IMR-90 (cell line): Measurements from ENCODE around the gene ST3GAL4. TPM values are rescaled to one million over a fixed set of nuclear protein-coding genes. Genes with fewer than 3 reads are reported as not detected.

Experiments
- ATAC-seq: fragments of 200-7000 bp; cut with Tn5 transposase; 2 replicates; pipeline ENCODE4 v1.9.1; 2020; ENCODE audit warnings: low read depth, mild to moderate bottlenecking, moderate library complexity
- BruUV-seq: library from RNA; stranded (reverse); fragments of 400-500 nt; replicated peaks from 2 replicates; lab custom pipeline; 2021; lab: Mats Ljungman, UMichigan
- CTCF ChIA-PET: fragments of 300-600 bp; formaldehyde crosslinking; extraction: SDS; loops from one replicate; lab custom pipeline; 2021; ENCODE audit warnings: antibody characterized with exemption; lab: Yijun Ruan, JAX
- POLR2A ChIA-PET: fragments of 300-600 bp; sonication (Branson Sonifier 250); formaldehyde crosslinking; loops from one replicate; lab custom pipeline; 2022; ENCODE audit warnings: antibody characterized with exemption; ENCODE audit not compliant: unreplicated experiment; lab: Charles Lee
- DNase-seq: peaks from one replicate; pipeline ENCODE4 v3.0.0; 2013
- H2AFZ ChIP-seq: replicated peaks from 2 replicates; pipeline ENCODE3; 2013; ENCODE audit warnings: low read length, mild to moderate bottlenecking; ENCODE audit not compliant: poor library complexity
- H2AK5ac ChIP-seq: 2 replicates; pipeline ENCODE4 v1.6.1; 2013; ENCODE audit warnings: low read depth, low read length, inconsistent platforms
- H2AK9ac ChIP-seq: replicated peaks from 2 replicates; pipeline ENCODE3; 2013; ENCODE audit warnings: mild to moderate bottlenecking, low read depth, low read length, moderate library complexity; ENCODE audit not compliant: poor library complexity
- H2BK120ac ChIP-seq: 2 replicates; pipeline ENCODE4 v1.6.1; 2013; ENCODE audit warnings: low read depth, low read length, inconsistent platforms
- H2BK15ac ChIP-seq: 3 replicates; pipeline ENCODE4 v1.6.1; 2013; ENCODE audit warnings: low read depth, low read length, inconsistent platforms
- H2BK20ac ChIP-seq: 2 replicates; pipeline ENCODE4 v1.6.1; 2013; ENCODE audit warnings: low read depth, mild to moderate bottlenecking, inconsistent platforms, low read length, moderate library complexity
- H2BK5ac ChIP-seq: 2 replicates; pipeline ENCODE4 v1.6.1; 2013; ENCODE audit warnings: mild to moderate bottlenecking, low read depth, low read length, inconsistent platforms; ENCODE audit not compliant: poor library complexity, severe bottlenecking
- H3K14ac ChIP-seq: replicated peaks from 2 replicates; pipeline ENCODE4 v1.6.1; 2013; ENCODE audit warnings: low read depth, low read length, inconsistent platforms
- H3K18ac ChIP-seq: 2 replicates; pipeline ENCODE4 v1.6.1; 2013; ENCODE audit warnings: low read depth, low read length, control low read depth
- H3K23ac ChIP-seq: 2 replicates; pipeline ENCODE4 v1.6.1; 2013; ENCODE audit warnings: low read depth, low read length, inconsistent platforms
- H3K27ac ChIP-seq: 2 replicates; pipeline ENCODE4 v1.5.1; 2013; ENCODE audit warnings: mild to moderate bottlenecking, control low read depth, low read length; ENCODE audit not compliant: insufficient read depth
- H3K27me3 ChIP-seq: 2 replicates; pipeline ENCODE4 v1.6.1; 2013; ENCODE audit warnings: low read length; ENCODE audit not compliant: control insufficient read depth, insufficient read depth
- H3K36me3 ChIP-seq: 2 replicates; pipeline ENCODE4 v1.6.1; 2013; ENCODE audit warnings: low read length, mixed read lengths; ENCODE audit not compliant: control insufficient read depth, insufficient read depth
- H3K4ac ChIP-seq: 2 replicates; pipeline ENCODE4 v1.6.1; 2013; ENCODE audit warnings: low read depth, low read length, inconsistent platforms
- H3K4me1 ChIP-seq: 2 replicates; pipeline ENCODE4 v1.6.1; 2013; ENCODE audit warnings: low read length, mixed read lengths; ENCODE audit not compliant: control insufficient read depth, insufficient read depth
- H3K4me2 ChIP-seq: 2 replicates; pipeline ENCODE4 v1.6.1; 2013; ENCODE audit warnings: low read depth, mild to moderate bottlenecking, control low read depth, low read length, moderate library complexity
- H3K4me3 ChIP-seq: 2 replicates; pipeline ENCODE4 v1.5.1; 2013; ENCODE audit warnings: low read depth, mild to moderate bottlenecking, control low read depth, low read length, moderate library complexity; ENCODE audit not compliant: insufficient read depth
- H3K56ac ChIP-seq: 2 replicates; pipeline ENCODE4 v1.6.1; 2013; ENCODE audit warnings: low read length, inconsistent platforms; ENCODE audit not compliant: insufficient read depth; ENCODE audit errors: extremely low read depth
- H3K79me1 ChIP-seq, 2 experiments: 2 replicates each; pipeline ENCODE4 v1.6.1; 2013; ENCODE audit warnings: low read length in 2 of 2, inconsistent platforms in 1 of 2, low read depth in 1 of 2
- H3K9ac ChIP-seq: 2 replicates; pipeline ENCODE4 v1.6.1; 2013; ENCODE audit warnings: low read depth, low read length, control low read depth
- H3K9me1 ChIP-seq: 2 replicates; pipeline ENCODE4 v1.6.1; 2013; ENCODE audit warnings: low read length, inconsistent platforms; ENCODE audit not compliant: insufficient read depth
- H3K9me3 ChIP-seq: 2 replicates; pipeline ENCODE4 v1.6.1; 2013; ENCODE audit warnings: low read length; ENCODE audit not compliant: control insufficient read depth, insufficient read depth
- H4K20me1 ChIP-seq: 2 replicates; pipeline ENCODE4 v1.6.1; 2013; ENCODE audit warnings: low read length, inconsistent platforms; ENCODE audit not compliant: insufficient read depth
- H4K5ac ChIP-seq: 2 replicates; pipeline ENCODE4 v1.6.1; 2013; ENCODE audit warnings: mild to moderate bottlenecking, low read depth, low read length, control low read depth
- H4K8ac ChIP-seq, 2 experiments: 2 replicates each; pipeline ENCODE4 v1.6.1; 2013; ENCODE audit warnings: low read depth in 2 of 2, low read length in 2 of 2, control low read depth in 1 of 2, inconsistent platforms in 1 of 2
- H4K91ac ChIP-seq: 2 replicates; pipeline ENCODE4 v1.6.1; 2013; ENCODE audit warnings: low read depth, low read length, inconsistent platforms; ENCODE audit not compliant: insufficient read depth
- BHLHE40 ChIP-seq: fragments of 150-350 bp; IDR thresholded peaks from 2 replicates; pipeline ENCODE4 v1.6.1; 2016; ENCODE audit warnings: mild to moderate bottlenecking, low read depth, low read length
- CEBPB ChIP-seq: IDR thresholded peaks from 2 replicates; pipeline ENCODE4 v1.6.1; 2012; ENCODE audit warnings: low read depth, low read length, improper control_type of control experiment
- CHD1 ChIP-seq: IDR thresholded peaks from 2 replicates; pipeline ENCODE4 v1.6.1; 2012; ENCODE audit warnings: low read depth, low read length, improper control_type of control experiment
- CTCF ChIP-seq: conservative IDR thresholded peaks from 2 replicates; pipeline ENCODE4 v1.5.1; 2012; ENCODE audit warnings: mild to moderate bottlenecking, low read depth, low read length, improper control_type of control experiment
- ELK1 ChIP-seq: fragments of 150-350 bp; IDR thresholded peaks from 2 replicates; pipeline ENCODE4 v1.6.1; 2016; ENCODE audit warnings: low read depth, mild to moderate bottlenecking, low read length, moderate library complexity, borderline replicate concordance
- FOS ChIP-seq: fragments of 150-350 bp; IDR thresholded peaks from 2 replicates; pipeline ENCODE4 v1.6.1; 2016; ENCODE audit warnings: low read depth, low read length
- MAFK ChIP-seq: IDR thresholded peaks from 2 replicates; pipeline ENCODE4 v1.6.1; 2012; ENCODE audit warnings: low read depth, low read length, improper control_type of control experiment
- MAZ ChIP-seq: IDR thresholded peaks from 2 replicates; pipeline ENCODE4 v1.6.1; 2012; ENCODE audit warnings: low read depth, mild to moderate bottlenecking, low read length, improper control_type of control experiment, moderate library complexity, borderline replicate concordance
- MXI1 ChIP-seq: IDR thresholded peaks from 2 replicates; pipeline ENCODE4 v1.6.1; 2012; ENCODE audit warnings: low read depth, mild to moderate bottlenecking, low read length, moderate library complexity, borderline replicate concordance
- NFE2L2 ChIP-seq: fragments of 150-350 bp; IDR thresholded peaks from 2 replicates; pipeline ENCODE4 v1.6.1; 2016; ENCODE audit warnings: low read depth, mild to moderate bottlenecking, low read length
- POLR2A ChIP-seq: IDR thresholded peaks from 2 replicates; pipeline ENCODE4 v1.6.1; 2012; ENCODE audit warnings: mild to moderate bottlenecking, low read depth, low read length
- RAD21 ChIP-seq: IDR thresholded peaks from 2 replicates; pipeline ENCODE4 v1.6.1; 2012; ENCODE audit warnings: low read length, improper control_type of control experiment
- RCOR1 ChIP-seq: IDR thresholded peaks from 2 replicates; pipeline ENCODE4 v1.6.1; 2012; ENCODE audit warnings: mild to moderate bottlenecking, low read length, improper control_type of control experiment; ENCODE audit not compliant: insufficient replicate concordance
- RFX5 ChIP-seq: IDR thresholded peaks from 2 replicates; pipeline ENCODE4 v1.8.0; 2012; ENCODE audit warnings: low read depth, mild to moderate bottlenecking, low read length, moderate library complexity
- SMC3 ChIP-seq: fragments of 150-350 bp; IDR thresholded peaks from 2 replicates; pipeline ENCODE4 v1.6.1; 2016; ENCODE audit warnings: low read depth, mild to moderate bottlenecking, antibody characterized with exemption, low read length, moderate library complexity
- USF2 ChIP-seq: fragments of 150-350 bp; IDR thresholded peaks from 2 replicates; pipeline ENCODE4 v1.6.1; 2017; ENCODE audit warnings: mild to moderate bottlenecking, antibody characterized with exemption, low read length, low read depth
- WGBS, 2 experiments: methylation state at CpG; one replicate each; pipeline versions ENCODE4 v1.1.5 to v1.1.7; 2013; ENCODE audit warnings: missing lambda C conversion rate in 2 of 2; ENCODE audit not compliant: insufficient read length in 1 of 2; ENCODE audit errors: extremely low coverage in 2 of 2; 5-methylcytosine and 5-hydroxymethylcytosine counted together
- dilution Hi-C: fragments of 300-500 bp; cut with HindIII; formaldehyde crosslinking; loops from one replicate; pipeline ENCODE4 v1.14.3; 2018; ENCODE audit warnings: low sequenced_read_pairs; ENCODE audit not compliant: unreplicated experiment
- in situ Hi-C: fragments of 300-500 bp; cut with MboI; formaldehyde crosslinking; loops from 3 replicates; pipeline ENCODE4 v1.14.3; 2019; ENCODE audit warnings: low sequenced_read_pairs, inconsistent platforms, mixed read lengths
- intact Hi-C: fragments of 100-400 bp; cut with micrococcal nuclease; formaldehyde crosslinking; loops from 2 replicates; pipeline ENCODE4 v1.10.0; 2022
- polyA plus RNA-seq, 3 experiments: library from polyadenylated mRNA; depleted of rRNA; stranded (reverse); fragments of >200 nt; gene quantifications; 2 replicates each; pipeline ENCODE4 v1.2.3, GENCODE V29; 2012; ENCODE audit warnings: low replicate concordance in 1 of 3
- total RNA-seq: library from RNA; depleted of rRNA; stranded (reverse); fragments of >200 nt; gene quantifications from 2 replicates; pipeline ENCODE4 v1.2.3, GENCODE V29; 2012

Gene ST3GAL4
- total and polyA plus RNA-seq, 2 of the 4 experiments (the other 2 are of a cell fraction), result 17.0 to 19.7 TPM

- TF ChIP-seq RFX5 (no peak), SMC3 (no peak), CEBPB (no peak), POLR2A (no peak), MXI1 (no peak), RCOR1 (no peak), CTCF (no peak), CHD1 (no peak), USF2 (no peak), ELK1 (no peak), MAZ (no peak), RAD21 (no peak), FOS (no peak), NFE2L2 (no peak), MAFK (no peak), BHLHE40 (no peak)
- no peak for ATAC-seq
These were observed 42.5 kb upstream of the ST3GAL4 start for GRCh38 chr11:126312961-126313360.

More at GRCh38 chr11:126312961-126313360, 42.5 kb upstream of the ST3GAL4 start:
- Histone ChIP-seq H3K9me1 (peaks cover 5% of the 10 kb centered on the region; the same call in 1 of the 2 replicates), H2AK9ac (no peak overlapping the region), H2BK120ac (no peak overlapping the region), H2BK5ac (no peak overlapping the region), H3K56ac (no peak overlapping the region), H2BK20ac (no peak overlapping the region), H4K5ac (no peak overlapping the region), H3K79me1 (peaks cover 0 to 3% of the 10 kb centered on the region in 2 experiments; a peak in 1 of 4 replicates), H2AK5ac (no peak overlapping the region), H3K36me3 (peaks cover 4% of the 10 kb centered on the region; the same call in 1 of the 2 replicates), H2BK15ac (no peak overlapping the region), H4K8ac (no peak overlapping the region), H3K18ac (no peak overlapping the region), H3K14ac (no peak overlapping the region), H3K4ac (no peak overlapping the region), H3K9me3 (no peaks in the 10 kb centered on the region), H3K4me1 (peaks cover 8% of the 10 kb centered on the region), H3K9ac (no peak overlapping the region), H3K27me3 (no peaks in the 10 kb centered on the region), H3K4me2 (no peak overlapping the region), H3K4me3 (no peak overlapping the region), H3K23ac (no peak overlapping the region), H4K20me1 (peaks cover 3% of the 10 kb centered on the region; the same call in 1 of the 2 replicates), H4K91ac (no peak overlapping the region), H2AFZ (no peak overlapping the region), H3K27ac (no peak overlapping the region)
- intact Hi-C loops (loop anchor here (5.0 to 10.0 kb wide), 3 partner anchors 292 to 1182 kb away; no protein-coding TSS in a partner anchor), dilution Hi-C loops (no loop called here), in situ Hi-C loops (loop anchor here (10.0 to 25.0 kb wide), 3 partner anchors 102 to 1024 kb away; no protein-coding TSS in a partner anchor)
- BruUV-seq, result no TSS peak
- no peak for DNase-seq
- no CpG with 5 or more reads among the region's 8 CpGs for WGBS, 2 experiments
- CTCF ChIA-PET, result interaction anchor here (1.0 kb wide), 1 partner anchor 168 kb away, joined by 3 read pairs; no protein-coding TSS in a partner anchor
- POLR2A ChIA-PET, result no interaction called here
